Prostate gland (tissue), 2 donors: ENCODE measurements around the gene ALK.

Experiments
- POLR2A ChIP-seq: fragments of 450-650 bp; IDR thresholded peaks from one replicate; pipeline ENCODE4 v1.6.1; 2016; ENCODE audit warnings: antibody characterized with exemption, mild to moderate bottlenecking
- POLR2AphosphoS5 ChIP-seq: sonication (generic); formaldehyde crosslinking; IDR thresholded peaks from one replicate; pipeline ENCODE4 v1.6.1; 2017; ENCODE audit warnings: antibody characterized with exemption
- TF ChIP-seq, protein P1 (sequence below), 4 experiments: fragments of 200-600 bp in 2 of 4; fragments of 450-650 bp in 2 of 4; sonication (generic) in 2 of 4; IDR thresholded peaks; 1 replicate in 3 of 4; 2 replicates in 1 of 4; pipeline ENCODE4 v1.5.1; 2016 to 2019; ENCODE audit warnings: antibody characterized with exemption in 4 of 4, mild to moderate bottlenecking in 2 of 4, moderate library complexity in 2 of 4

DNA sequence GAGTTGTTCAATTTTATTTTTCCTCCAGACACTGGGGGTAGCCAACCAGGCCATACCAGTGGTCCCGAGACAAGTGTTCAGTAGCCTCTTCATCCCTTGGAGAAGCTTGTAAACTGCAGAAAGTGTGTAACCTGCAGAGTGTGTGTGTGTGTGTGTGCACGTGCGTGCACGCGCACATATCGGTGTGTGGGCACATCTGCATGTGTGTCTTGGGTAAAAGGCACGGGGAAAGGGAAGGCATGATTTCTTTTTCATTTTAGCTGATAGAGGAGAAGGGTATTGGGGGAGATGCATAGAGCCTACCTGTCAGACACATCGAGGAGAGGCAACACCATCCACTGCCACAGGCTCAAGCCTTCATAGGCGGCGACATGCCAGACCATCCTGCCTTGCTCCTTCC is 624.8 kb downstream of the ALK start:
- no peak for TF ChIP-seq POLR2A
- TF ChIP-seq, protein P1, sequence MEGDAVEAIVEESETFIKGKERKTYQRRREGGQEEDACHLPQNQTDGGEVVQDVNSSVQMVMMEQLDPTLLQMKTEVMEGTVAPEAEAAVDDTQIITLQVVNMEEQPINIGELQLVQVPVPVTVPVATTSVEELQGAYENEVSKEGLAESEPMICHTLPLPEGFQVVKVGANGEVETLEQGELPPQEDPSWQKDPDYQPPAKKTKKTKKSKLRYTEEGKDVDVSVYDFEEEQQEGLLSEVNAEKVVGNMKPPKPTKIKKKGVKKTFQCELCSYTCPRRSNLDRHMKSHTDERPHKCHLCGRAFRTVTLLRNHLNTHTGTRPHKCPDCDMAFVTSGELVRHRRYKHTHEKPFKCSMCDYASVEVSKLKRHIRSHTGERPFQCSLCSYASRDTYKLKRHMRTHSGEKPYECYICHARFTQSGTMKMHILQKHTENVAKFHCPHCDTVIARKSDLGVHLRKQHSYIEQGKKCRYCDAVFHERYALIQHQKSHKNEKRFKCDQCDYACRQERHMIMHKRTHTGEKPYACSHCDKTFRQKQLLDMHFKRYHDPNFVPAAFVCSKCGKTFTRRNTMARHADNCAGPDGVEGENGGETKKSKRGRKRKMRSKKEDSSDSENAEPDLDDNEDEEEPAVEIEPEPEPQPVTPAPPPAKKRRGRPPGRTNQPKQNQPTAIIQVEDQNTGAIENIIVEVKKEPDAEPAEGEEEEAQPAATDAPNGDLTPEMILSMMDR (IDR thresholded peaks at IDR 0.05) = no peak
- TF ChIP-seq POLR2AphosphoS5 = no peak
